GM19438 (cell line): ENCODE results near the gene NKAPL.

Experiments used
- ATAC-seq: cut with Tn5 transposase; IDR thresholded peaks from one replicate; pipeline ENCODE4 v1.9.1; 2021; ENCODE audit warnings: low read depth; ENCODE audit not compliant: unreplicated experiment

Gene NKAPL

GRCh38 chr6:28258877-28259777 lies at the start of gene NKAPL:
Gene NKAPL, plus strand, starts transcription at chr6:28259297. Its CDS starts 75 bp downstream, at chr6:28259372.
- no peak for ATAC-seq

DNA sequence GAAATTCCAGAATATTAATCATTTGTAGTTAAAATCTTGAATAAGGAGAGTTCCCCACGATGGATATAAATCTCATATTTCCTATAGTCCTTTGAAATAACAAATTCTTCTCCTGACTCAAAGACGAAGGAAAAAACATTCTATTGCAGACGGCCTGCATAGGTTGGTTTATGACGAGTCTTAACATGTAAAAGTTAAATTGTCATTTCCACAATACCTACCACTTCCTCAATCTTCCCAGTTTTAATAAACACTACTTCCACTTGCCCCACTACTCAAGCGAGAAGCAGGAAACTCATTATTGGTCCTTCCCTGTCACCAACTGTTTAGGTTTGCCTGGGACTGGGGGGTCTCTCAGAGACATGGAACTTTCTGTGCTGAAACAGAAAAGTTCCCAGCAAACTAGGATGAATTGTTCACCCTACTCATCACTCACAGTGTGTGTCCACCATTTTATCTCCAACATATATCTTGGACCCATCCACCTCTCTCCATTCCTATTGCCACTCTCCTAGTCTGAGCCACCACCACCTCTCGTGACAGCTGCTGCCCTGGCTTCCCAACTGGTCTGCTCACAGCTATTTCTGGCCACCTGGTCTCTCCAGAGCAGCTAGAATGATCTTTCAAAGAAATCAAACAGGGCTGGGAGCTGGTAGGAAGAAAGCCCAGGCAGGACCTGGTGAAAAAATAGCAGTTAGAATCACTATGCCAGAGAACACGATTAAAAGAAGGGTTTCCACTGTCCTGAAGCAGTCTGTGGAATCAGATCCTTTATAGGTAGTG lies 49.2 kb upstream of the NKAPL start:
- no peak for ATAC-seq

DNA sequence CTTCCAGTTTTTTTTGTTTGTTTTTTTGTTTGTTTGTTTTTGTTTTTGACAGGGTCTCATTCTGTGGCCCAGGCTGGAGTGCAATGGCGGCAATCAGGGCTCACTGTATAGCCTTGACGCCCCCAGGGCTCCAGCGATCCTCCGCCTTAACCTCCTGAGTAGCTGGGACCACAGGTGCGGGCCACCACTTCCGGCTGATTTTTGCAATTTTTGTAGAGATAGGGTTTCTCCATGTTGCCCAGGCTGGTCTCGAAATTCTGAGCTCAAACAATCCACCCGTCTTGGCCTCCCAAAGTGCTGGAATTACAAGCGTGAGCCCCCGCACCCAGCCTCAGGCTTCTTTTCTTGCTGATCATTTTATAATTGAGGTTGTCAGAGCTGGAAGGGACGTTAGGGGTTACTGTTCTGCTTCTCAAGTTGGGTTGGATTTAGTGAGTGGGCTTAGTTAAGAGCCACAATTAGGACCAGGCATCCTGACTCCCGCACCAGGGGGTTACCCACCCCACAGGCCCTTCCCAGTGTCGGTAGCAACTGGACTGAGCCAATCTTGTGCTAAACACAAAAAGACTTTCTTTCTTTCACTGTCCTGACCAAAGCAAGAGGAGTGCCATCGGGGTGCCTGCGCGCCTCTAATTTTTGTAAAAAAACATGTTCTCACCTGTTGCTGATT lies 47.1 kb upstream of the NKAPL start:
- ATAC-seq = no peak

DNA sequence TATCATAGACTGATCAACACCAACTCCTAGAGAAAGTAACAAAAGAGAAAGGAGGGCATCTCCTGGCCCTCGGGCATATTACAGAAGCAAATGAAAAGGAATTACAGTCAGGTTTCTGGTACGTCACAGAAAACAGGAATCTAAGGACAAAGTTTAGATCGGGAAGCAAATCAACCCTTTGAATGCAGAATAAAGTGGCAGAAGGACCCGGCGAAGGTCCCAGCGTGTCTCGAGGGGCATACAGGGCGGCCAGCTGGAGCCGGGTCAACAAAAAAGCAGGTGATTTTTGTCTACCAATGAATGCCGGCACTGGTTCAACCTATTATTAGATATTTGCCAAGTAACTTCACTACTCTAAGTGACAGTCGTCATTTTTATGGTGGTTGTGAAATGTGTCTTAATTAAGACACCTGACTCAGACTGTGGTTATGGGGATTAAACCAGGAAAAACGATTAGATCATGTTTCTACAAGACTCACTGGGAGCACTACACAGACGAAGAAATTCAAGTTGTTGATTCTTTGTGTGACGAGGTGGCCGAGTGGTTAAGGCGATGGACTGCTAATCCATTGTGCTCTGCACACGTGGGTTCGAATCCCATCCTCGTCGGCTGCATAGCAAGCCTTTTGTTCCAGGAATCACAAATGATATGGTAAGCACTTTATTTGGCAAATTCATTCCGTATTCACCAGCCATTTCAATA lies 46.4 kb upstream of the NKAPL start:
- no peak for ATAC-seq

DNA sequence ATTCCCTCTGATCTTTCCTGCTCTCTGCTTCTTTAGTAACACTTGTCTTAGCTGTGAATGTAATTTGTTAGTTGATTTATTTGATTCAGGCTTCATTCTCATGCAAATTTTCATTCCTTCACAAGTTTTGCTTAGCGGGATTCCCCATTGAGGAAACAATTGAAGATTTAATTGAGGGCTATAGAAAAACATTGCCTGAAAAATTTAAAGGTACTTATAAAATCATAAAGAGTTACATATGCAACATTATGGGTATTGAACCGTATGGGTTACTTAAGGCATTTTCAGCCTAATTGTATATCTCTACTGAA lies 45.9 kb upstream of the NKAPL start:
- no peak for ATAC-seq

DNA sequence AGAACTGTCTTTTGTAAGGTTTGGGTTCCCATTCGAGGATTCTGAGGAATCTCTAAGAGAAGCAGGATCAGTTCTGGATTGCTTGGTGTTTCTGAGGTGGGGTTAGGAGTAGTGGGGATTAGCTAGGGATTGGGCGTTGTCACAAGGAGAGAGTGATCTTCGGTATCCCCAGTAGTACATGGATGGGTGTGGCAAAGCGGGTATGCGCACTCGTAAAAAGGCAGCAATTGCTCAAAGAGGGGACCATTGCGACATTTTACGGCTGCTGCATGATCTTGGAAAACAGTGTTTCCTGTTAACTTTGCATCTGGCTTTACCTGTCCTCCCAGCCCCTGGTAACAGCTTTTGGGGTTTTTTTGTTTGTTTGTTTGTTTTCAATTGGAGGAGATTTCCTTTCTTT lies 43.7 kb upstream of the NKAPL start:
- ATAC-seq = no peak

DNA sequence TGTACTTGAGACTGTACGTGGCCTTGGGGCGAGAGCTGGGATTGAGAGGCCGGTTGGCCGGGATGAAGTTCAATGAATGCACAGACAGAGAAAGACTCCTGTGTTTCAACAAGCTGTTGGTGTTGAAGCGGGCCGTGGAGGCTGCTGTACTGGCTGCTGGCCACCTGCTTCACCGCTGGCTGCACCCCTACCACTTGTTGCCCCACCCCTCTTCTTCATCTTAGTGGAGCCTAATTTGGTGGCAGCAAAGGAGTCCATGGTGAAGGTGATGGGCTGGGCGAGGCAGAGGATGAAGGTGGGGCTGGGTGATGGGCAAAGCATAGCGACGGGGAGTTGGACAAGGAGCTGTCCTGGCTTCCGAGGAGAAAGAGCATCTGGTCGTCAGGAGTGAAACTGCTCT lies 41.2 kb upstream of the NKAPL start:
- no peak for ATAC-seq

DNA sequence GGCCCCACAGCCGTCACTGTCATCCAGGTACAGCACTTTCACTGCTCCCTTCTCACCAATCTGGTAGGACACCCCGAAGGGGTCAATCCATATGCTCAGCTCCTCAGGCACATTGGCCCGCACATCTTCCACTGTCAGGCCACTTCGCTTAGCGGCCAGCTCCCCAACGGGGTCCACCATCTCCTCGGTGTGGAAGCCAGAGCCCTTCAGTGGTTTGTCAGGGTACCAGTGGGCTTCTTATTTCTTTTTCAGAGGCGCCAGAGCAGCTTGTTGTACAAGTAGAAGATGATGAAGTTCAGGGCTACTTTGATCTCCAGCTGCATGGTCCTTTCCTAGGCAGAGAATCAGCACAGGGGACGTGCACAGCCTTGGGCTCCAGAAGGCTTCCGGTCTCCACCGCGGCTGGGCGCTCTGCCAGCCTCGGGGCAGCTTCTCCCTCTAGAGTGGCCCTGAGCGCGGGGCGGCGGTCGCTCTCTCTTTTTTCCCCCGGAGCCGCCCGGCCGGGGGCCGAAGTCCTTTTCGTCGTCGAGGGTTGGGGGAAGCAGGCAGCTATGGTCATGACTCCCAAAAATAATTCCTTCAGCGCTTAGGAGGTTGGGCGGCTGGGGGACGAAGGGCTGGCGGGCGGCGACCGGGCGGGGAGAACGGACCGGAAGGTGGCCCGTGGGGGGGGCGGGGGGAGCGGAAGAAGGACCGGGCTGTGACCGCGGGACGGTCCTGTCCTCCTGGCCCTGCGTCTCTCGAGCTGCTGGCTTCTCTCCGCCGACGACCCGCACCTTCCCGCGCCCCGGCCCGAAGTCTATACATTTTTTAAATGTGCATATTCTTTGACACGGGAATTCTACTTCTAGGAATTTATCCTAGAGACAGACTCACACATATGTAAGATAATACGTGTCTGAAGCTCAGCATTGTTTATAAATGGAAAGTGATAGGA lies 40.5 kb upstream of the NKAPL start:
- ATAC-seq = peak; percentile 64

- ATAC-seq = no peak
These were observed 38.6 kb upstream of the NKAPL start for GRCh38 chr6:28220257-28221133.

DNA sequence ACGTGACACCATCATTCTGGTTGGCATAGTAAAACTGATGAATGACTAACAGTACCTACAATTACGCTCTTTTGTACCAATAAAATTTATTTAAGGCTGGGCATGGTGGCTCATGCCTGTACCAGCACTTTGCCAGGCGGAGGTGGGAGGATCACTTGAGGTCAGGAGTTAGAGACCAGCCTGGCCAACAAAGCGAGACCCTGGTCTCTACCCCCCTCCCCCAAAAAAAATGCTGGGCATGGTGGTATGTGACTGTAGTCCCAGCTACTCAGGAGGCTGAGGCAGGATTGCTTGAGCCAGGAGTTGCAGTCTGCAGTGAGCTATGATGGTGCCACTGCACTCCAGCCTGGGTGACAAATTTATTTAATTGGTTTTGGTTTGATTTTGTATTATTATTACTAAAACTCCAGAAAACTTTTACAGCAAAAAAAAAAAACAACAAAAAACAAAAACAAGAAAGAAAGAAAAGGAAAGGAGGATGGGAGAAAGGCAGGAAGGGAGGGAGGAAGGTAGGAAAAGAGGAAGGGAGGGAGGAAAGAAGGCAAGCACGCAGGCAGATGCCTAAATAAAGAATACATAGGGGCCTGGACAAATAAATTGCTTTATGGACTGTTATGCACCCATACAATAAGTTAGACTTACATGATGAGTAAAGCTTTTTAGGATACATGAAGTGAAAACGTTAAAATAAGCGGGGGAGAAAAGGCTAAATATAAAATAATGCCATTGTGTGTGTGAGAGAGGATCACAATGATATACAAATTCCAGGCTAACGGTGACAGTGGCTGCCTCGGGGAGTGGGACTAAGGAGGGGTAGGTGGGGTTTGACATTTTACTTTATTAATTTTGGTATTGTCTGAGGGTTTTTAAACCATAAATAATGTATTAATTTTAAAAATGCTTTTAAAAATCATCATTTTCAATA lies 34.7 kb upstream of the NKAPL start:
- no peak for ATAC-seq

GRCh38 chr6:28225056-28225834 lies 33.9 kb upstream of the NKAPL start, which contains the start of gene ZSCAN9:
Gene ZSCAN9, plus strand, starts transcription at chr6:28225275. Its CDS starts 1,810 bp downstream, at chr6:28227085.
- ATAC-seq = peak; percentile 88

DNA sequence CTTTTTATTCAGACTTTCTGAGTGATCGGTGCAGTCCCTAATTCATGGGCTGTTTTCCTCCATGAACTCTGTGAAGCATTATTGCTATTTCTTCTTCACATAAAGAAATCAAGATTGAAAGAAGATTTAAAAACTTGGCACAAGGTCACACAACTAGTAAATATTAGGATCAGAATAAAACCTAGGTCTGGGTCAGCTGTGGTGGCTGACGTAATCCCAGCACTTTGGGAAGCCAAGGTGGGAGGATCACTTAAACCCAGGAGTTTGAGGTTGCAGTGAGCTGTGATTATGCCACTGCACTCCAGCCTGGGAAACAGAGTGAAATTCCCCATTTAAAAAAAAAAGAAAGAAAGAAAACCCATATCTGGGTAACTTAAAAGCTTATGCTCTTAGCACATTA lies 32.6 kb upstream of the NKAPL start:
- no peak for ATAC-seq

DNA sequence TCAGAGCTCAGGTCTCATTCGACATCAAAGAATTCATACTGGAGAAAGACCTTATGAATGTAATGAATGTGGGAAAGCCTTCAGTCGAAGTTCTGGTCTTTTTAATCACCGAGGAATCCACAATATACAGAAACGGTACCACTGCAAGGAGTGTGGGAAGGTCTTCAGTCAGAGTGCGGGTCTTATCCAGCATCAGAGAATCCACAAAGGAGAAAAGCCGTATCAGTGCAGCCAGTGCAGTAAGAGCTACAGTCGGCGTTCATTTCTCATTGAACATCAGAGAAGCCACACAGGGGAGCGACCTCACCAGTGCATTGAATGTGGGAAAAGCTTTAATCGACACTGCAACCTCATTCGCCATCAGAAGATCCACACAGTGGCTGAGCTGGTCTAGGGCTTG lies 26.3 kb upstream of the NKAPL start:
- no peak for ATAC-seq

- ATAC-seq = no peak
These were observed 23.1 kb upstream of the NKAPL start for GRCh38 chr6:28235912-28236452.

DNA sequence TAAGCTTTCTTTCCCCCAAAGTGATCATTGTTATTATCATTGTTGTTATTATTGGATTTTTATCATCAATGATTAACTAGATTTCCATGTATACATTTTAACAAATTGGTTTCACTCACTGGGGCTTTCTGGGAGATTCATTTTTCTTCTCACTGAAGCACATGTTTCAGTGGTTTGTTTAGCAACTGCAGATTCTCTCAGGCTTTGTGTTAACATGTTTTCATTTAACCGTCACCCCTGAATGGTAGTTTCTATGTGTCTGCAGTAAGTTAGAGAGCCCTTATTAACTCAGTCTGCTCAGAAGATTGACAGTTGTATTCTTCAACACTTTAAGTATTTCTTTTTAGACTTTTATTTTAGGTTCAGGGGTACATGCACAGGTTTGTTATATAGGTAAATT lies 19.5 kb upstream of the NKAPL start:
- no peak for ATAC-seq

DNA sequence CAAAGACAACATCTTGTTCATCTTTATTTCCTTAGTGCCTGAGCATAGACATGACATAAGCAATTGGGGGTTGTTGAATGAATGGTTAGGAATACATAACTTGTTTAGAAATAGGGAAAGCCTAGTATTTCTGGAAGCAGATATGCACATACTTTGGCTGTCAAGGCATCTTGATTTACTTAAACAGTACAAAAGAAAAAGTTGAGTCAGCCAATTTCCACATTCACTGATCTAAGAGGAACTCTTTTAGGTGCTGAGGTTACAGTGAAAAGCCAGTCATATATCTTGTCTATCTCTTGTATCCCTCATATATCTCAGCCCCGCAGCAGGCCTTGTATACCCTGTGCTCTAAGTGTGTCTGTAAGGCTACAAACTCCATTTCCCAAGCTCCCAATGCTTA lies 18.6 kb upstream of the NKAPL start:
- ATAC-seq = no peak

DNA sequence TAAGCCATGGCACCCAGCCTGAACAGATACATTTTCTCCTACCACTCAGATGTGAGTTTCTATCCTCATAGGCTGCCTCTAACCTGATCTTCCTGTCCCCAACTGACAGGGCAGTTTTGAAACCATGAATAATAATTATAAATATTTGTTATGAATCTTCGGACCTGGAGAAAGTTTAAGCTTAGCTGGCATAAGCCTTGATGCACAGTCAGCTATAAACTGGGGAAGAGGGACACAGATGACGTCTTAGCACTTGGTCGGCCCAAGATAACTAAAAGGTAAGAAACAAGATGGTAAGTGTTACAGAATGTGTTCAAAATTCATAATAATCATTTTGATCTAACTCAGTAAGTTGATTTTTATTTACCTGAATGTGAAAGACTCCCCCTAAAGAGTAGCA lies 15.2 kb upstream of the NKAPL start:
- ATAC-seq = no peak
